ENCODE results near the gene NEK1.

DNA sequence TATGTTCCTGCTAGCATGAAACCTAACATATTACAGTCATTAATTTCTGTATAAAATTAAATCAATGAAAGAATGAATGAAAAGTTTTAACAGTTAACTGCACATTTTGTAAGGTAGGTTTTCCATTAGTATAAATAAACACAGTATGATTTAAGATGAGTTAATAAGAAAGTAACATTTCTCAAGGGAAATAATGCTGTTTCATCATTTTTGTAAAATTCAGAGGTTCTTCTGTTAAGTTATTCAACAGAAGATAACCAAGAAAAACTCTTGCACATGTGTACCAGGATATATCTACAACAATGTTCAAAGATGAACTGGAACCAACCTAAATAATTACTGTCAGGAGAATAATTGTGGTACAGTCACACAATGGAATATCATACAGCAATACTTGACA, 88.6 kb downstream of the NEK1 start:
- TF ChIP-seq, protein P1, sequence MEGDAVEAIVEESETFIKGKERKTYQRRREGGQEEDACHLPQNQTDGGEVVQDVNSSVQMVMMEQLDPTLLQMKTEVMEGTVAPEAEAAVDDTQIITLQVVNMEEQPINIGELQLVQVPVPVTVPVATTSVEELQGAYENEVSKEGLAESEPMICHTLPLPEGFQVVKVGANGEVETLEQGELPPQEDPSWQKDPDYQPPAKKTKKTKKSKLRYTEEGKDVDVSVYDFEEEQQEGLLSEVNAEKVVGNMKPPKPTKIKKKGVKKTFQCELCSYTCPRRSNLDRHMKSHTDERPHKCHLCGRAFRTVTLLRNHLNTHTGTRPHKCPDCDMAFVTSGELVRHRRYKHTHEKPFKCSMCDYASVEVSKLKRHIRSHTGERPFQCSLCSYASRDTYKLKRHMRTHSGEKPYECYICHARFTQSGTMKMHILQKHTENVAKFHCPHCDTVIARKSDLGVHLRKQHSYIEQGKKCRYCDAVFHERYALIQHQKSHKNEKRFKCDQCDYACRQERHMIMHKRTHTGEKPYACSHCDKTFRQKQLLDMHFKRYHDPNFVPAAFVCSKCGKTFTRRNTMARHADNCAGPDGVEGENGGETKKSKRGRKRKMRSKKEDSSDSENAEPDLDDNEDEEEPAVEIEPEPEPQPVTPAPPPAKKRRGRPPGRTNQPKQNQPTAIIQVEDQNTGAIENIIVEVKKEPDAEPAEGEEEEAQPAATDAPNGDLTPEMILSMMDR (conservative IDR thresholded peaks at IDR 0.05; ENCODE audit: low read length) = no peak
- TF ChIP-seq EZH2phosphoT487 (IDR thresholded peaks at IDR 0.05; ENCODE audit: borderline replicate concordance, low read depth, low read length) = no peak
